Left ventricle myocardium inferior (tissue), 1 donor: ENCODE data around the gene MPHOSPH10. TPM values are rescaled to one million over a fixed set of nuclear protein-coding genes. Genes with fewer than 3 reads are reported as not detected.
A peak's percentile ranks its signal among the peaks of the same experiment; 100 is the strongest.
"Not testable (repeated sequence)": the region's sequence is repeated elsewhere in the genome, so short reads cannot be mapped to it uniquely, and the experiment has no call there.

ENCODE experiments used
- DNase-seq: peaks from one replicate; pipeline ENCODE4 v3.0.0-alpha.2; 2020
- H3K27ac ChIP-seq: fragments of 200-600 bp; replicated peaks from 2 replicates; pipeline ENCODE4 v1.8.0; 2021
- H3K27me3 ChIP-seq: fragments of 200-600 bp; 2 replicates; pipeline ENCODE4 v1.8.0; 2021; ENCODE audit warnings: low read depth
- H3K36me3 ChIP-seq: fragments of 200-600 bp; 2 replicates; pipeline ENCODE4 v1.8.0; 2021
- H3K4me1 ChIP-seq: fragments of 200-600 bp; 2 replicates; pipeline ENCODE4 v1.8.0; 2021
- H3K4me3 ChIP-seq: fragments of 200-600 bp; 2 replicates; pipeline ENCODE4 v1.8.0; 2021; ENCODE audit warnings: mild to moderate bottlenecking, moderate library complexity
- H3K9me3 ChIP-seq: fragments of 200-600 bp; replicated peaks from 2 replicates; pipeline ENCODE4 v1.8.0; 2021
- intact Hi-C: fragments of 100-400 bp; cut with micrococcal nuclease; formaldehyde crosslinking; loops from one replicate; pipeline ENCODE4 v1.11.0; 2022
- total RNA-seq: library from RNA; stranded (reverse); fragmentation: NEBNext Ultra II Directional; extraction: Animal tissue kit (Norgen Biotek cat#: 25700); gene quantifications from one replicate; pipeline ENCODE4 v1.2.1, GENCODE V29; 2021
- TF ChIP-seq, protein P1 (sequence below): fragments of 200-600 bp; IDR thresholded peaks from 2 replicates; pipeline ENCODE4 v1.8.0; 2021; ENCODE audit warnings: antibody characterized with exemption, mild to moderate bottlenecking, borderline replicate concordance
- donor health status: DM: no; HTN: yes; CAD: no; lungs with severe emphysema.

The MPHOSPH10 gene
- total RNA-seq, 1 donor from 2014 or later: 20.7 TPM

DNA sequence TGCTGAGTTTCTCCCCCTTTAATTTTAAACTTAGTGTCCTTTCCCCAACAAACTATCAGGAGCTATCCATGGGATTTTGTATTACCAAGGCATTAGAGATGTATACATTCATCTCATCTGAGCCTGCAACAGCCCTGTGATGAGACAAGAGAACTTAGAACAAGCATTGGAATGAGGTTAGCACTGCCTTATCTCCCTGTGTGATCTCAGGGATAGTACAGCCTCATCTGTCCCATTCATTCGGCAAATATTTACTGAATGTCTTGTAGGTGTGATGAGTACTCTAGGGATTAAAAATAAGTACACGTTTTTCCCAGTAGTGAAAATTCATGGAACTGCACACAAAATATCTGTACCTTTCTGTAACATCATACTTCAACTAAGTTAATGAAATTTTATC, 50.9 kb downstream of the MPHOSPH10 start:
- H3K4me3 ChIP-seq: no peak overlapping the region
- H3K36me3 ChIP-seq: peaks cover 5% of the 10 kb centered on the region
- intact Hi-C loops: no loop called here
- H3K4me1 ChIP-seq: no peaks in the 10 kb centered on the region
- H3K9me3 ChIP-seq: no peaks in the 10 kb centered on the region
- TF ChIP-seq, protein P1, sequence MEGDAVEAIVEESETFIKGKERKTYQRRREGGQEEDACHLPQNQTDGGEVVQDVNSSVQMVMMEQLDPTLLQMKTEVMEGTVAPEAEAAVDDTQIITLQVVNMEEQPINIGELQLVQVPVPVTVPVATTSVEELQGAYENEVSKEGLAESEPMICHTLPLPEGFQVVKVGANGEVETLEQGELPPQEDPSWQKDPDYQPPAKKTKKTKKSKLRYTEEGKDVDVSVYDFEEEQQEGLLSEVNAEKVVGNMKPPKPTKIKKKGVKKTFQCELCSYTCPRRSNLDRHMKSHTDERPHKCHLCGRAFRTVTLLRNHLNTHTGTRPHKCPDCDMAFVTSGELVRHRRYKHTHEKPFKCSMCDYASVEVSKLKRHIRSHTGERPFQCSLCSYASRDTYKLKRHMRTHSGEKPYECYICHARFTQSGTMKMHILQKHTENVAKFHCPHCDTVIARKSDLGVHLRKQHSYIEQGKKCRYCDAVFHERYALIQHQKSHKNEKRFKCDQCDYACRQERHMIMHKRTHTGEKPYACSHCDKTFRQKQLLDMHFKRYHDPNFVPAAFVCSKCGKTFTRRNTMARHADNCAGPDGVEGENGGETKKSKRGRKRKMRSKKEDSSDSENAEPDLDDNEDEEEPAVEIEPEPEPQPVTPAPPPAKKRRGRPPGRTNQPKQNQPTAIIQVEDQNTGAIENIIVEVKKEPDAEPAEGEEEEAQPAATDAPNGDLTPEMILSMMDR: no peak
- H3K27me3 ChIP-seq: no peaks in the 10 kb centered on the region
- no peak for DNase-seq
- no peak overlapping the region for H3K27ac ChIP-seq

DNA sequence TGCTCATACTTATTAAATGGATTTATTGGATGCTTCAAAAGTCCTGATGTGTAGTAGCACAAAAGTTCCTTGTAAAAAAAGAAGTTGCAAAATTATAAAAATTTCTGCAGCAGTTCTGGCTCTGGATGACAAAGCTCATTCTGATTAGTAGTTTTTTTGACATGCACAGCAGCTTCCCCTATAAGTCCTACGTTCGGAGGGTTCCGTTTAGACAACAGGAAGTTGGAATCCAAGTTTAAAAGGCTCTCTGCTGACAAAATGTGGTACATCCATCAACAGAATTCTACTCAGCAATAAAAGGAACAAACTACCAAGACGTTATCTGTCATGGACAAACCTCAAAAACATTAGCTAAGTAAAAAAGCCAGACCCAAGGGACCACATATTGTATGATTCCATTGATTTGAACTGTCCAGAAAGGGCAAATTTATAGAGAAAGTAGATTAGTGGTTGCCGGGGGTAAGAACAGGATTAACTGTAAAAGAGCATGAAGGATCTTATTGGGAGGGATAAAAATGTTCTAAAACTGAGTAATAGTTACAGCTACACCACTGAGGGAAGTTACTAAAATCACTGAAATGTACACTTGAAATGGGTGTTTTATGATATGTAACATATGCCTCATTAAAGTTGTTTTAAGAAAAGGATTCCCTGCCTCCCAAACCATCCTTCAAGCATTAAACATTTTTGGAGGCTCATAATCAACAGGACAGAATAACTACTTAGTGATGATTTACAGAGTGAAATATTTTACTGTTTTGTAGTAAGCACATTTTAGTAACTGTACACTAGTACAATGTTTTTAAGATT, 53.1 kb downstream of the MPHOSPH10 start:
- peaks cover 15% of the 10 kb centered on the region for H3K36me3 ChIP-seq
- DNase-seq, H3K27me3 ChIP-seq, H3K4me3 ChIP-seq, H3K27ac ChIP-seq, H3K4me1 ChIP-seq, intact Hi-C loops, H3K9me3 ChIP-seq: not testable (repeated sequence)

DNA sequence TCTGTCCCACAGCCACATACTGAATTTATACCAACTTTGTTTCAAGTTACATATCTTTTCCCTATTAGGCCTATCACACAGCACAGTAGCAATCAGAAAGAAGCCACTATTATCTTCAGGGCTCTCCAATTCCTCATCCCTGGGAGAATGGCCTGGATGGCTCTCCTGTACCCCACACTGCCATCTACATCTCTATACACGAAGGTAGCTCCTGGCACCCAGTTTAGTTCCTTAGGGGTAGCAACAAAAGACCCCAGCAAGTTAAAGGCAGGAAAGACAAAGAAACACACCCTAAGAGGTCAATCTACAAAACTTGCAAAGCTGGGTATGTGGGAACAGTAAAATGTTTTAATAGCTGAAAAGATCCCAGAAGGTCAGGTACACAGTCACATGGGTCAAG, 56.5 kb downstream of the MPHOSPH10 start:
- no peak overlapping the region for H3K27ac ChIP-seq
- no peak overlapping the region for H3K4me3 ChIP-seq
- H3K4me1 ChIP-seq: peaks cover 6% of the 10 kb centered on the region
- intact Hi-C loops: no loop called here
- no peaks in the 10 kb centered on the region for H3K9me3 ChIP-seq
- no peaks in the 10 kb centered on the region for H3K27me3 ChIP-seq
- DNase-seq: no peak
- H3K36me3 ChIP-seq: peaks cover 30% of the 10 kb centered on the region
- TF ChIP-seq, protein P1: no peak

DNA sequence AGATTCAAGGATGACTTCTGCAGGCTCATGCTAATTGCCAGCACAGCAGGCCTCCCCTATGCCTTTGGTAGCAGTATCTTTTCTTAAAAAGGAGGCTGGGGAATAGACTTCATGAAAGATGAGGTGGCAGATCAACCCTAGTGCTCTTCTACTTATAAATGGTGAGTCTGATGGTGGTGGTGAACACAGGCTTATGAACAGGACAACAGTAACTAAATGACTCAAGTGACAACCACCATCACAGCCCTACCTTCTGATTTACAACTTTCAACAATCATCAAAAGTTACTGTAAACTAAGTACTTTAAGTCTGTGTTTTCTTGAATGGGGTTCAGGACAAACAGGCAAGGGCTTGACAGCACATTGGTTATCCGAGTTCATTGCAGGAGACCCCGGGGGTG, 57.2 kb downstream of the MPHOSPH10 start:
- intact Hi-C loops: no loop called here
- H3K27ac ChIP-seq: no peak overlapping the region
- TF ChIP-seq, protein P1: no peak
- no peaks in the 10 kb centered on the region for H3K27me3 ChIP-seq
- H3K4me3 ChIP-seq: no peak overlapping the region
- no peak for DNase-seq
- H3K36me3 ChIP-seq: peaks cover 30% of the 10 kb centered on the region
- H3K9me3 ChIP-seq: no peaks in the 10 kb centered on the region
- H3K4me1 ChIP-seq: peaks cover 6% of the 10 kb centered on the region

DNA sequence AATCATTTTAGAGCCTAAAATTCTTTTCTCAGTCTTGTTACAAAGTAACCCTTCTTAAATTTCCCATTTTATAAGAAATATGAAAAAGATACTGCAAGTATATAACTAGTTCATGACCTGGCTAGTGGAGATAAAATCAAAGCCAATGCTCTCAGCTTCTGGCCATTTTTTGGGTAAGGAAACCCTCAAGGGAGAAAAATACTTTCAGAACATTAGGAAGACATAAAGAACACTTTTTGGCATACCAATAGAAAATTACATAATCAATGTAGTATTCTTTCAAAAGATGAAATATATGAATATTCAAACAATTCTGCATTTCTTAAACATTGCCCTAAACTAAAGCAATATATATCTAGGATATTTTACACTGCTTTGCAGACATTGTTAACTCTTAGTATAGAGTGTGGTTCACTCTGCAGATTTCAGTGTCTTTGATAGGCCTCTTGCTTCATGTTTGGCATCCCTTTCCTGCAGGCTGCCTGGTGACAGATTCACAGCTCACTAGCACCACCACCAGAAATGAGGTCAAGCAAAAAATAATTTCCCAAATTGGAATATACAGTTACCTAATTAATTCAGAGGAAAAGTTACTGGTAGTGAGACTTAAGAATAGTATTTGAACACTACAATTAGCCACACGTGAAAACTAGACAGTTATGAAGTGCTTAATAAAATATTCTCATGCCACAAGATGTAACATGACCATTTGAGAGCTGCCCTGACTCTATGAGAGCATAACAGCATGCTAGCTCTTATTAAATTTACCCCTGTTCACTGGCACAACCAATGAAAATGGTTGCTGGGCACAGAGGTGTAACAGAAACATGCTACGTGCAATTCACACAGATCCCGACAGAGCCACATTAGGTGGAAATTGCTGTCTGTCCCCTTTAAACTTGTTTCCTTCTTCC, 60.5 kb downstream of the MPHOSPH10 start:
- TF ChIP-seq, protein P1: peak; percentile 51
- Histone ChIP-seq H3K27ac (peak overlapping the region; percentile 23), H3K27me3 (no peaks in the 10 kb centered on the region), H3K4me1 (peaks cover 6% of the 10 kb centered on the region), H3K36me3 (peaks cover 44% of the 10 kb centered on the region), H3K4me3 (no peak overlapping the region), H3K9me3 (no peaks in the 10 kb centered on the region)
- no peak for DNase-seq
- intact Hi-C loops: no loop called here
